Stimulated activated CD4-positive, alpha-beta T cell treated with anti-CD3 and anti-CD28 coated beads, Interleukin-4, amount 100 ng/mL, for 4 hours (primary cell): Measurements from ENCODE around the gene P2RX7.
"Not testable (repeated sequence)": the region's sequence is repeated elsewhere in the genome, so short reads cannot be mapped to it uniquely, and the experiment has no call there.

Experiments used
- DNase-seq, 2 experiments: peaks; one replicate each; pipeline ENCODE4 v3.0.0-alpha.2; 2020

The P2RX7 gene

GRCh38 chr12:121209624-121210572 is 77.2 kb downstream of the P2RX7 start, which contains the start of gene P2RX4:
P2RX4 (plus strand) TSS chr12:121210129; CDS start chr12:121210165, 36 bp downstream.
- DNase-seq, result peak; percentile 83 to 84

GRCh38 chr12:121212875-121213274 is 80.2 kb downstream of the P2RX7 start:
- DNase-seq, result no peak

GRCh38 chr12:121214166-121214777 is 81.6 kb downstream of the P2RX7 start:
- DNase-seq, result peak in 1 of 2 experiments; percentile 44

- DNase-seq, result no peak
These were observed 82.4 kb downstream of the P2RX7 start for GRCh38 chr12:121214855-121215745.

- no peak for DNase-seq
These were observed 83.4 kb downstream of the P2RX7 start for GRCh38 chr12:121216102-121216501.

GRCh38 chr12:121217063-121217462 is 84.4 kb downstream of the P2RX7 start:
- DNase-seq, result no peak

- DNase-seq, result no peak
These were observed 85.1 kb downstream of the P2RX7 start for GRCh38 chr12:121217761-121218160.

GRCh38 chr12:121218588-121219352 is 86.1 kb downstream of the P2RX7 start:
- no peak for DNase-seq

- no peak for DNase-seq
These were observed 86.8 kb downstream of the P2RX7 start for GRCh38 chr12:121219353-121219986.

- DNase-seq, result no peak
These were observed 90.2 kb downstream of the P2RX7 start for GRCh38 chr12:121222847-121223246.

GRCh38 chr12:121223292-121224285 is 90.9 kb downstream of the P2RX7 start:
- peak; percentile 29 to 33 for DNase-seq

- peak in 1 of 2 experiments; percentile 30 for DNase-seq
These were observed 91.9 kb downstream of the P2RX7 start for GRCh38 chr12:121224591-121224990.

- DNase-seq, result no peak
These were observed 93.7 kb downstream of the P2RX7 start for GRCh38 chr12:121226399-121226798.

GRCh38 chr12:121226871-121227270 is 94.2 kb downstream of the P2RX7 start:
- DNase-seq, result not testable (repeated sequence)

GRCh38 chr12:121227294-121227693 is 94.6 kb downstream of the P2RX7 start:
- no peak for DNase-seq

GRCh38 chr12:121228919-121229665 is 96.4 kb downstream of the P2RX7 start:
- DNase-seq, result no peak

- peak; percentile 38 to 59 for DNase-seq
These were observed 97.3 kb downstream of the P2RX7 start for GRCh38 chr12:121229826-121230537.

- no peak for DNase-seq
These were observed 97.8 kb downstream of the P2RX7 start for GRCh38 chr12:121230538-121230907.

GRCh38 chr12:121232163-121232562 is 99.5 kb downstream of the P2RX7 start:
- no peak for DNase-seq
